GM06990 (cell line): ENCODE data around the gene GGCT.

ENCODE experiments used
- DNase-seq: peaks from one replicate; pipeline ENCODE4 v3.0.0-alpha.2; 2011; ENCODE audit not compliant: insufficient read length; ENCODE audit errors: extremely low read depth
- H3K27me3 ChIP-seq: replicated peaks from 2 replicates; pipeline ENCODE4 v1.6.0; 2011; ENCODE audit warnings: low read length; ENCODE audit not compliant: control insufficient read depth, insufficient read depth
- H3K36me3 ChIP-seq: 2 replicates; pipeline ENCODE4 v1.5.1; 2011; ENCODE audit warnings: low read length; ENCODE audit not compliant: control insufficient read depth, insufficient read depth
- H3K4me3 ChIP-seq: replicated peaks from 2 replicates; pipeline ENCODE4 v1.5.1; 2011; ENCODE audit warnings: low read depth, mild to moderate bottlenecking, control low read depth, low read length
- TF ChIP-seq, protein P1 (sequence below): IDR thresholded peaks from 2 replicates; pipeline ENCODE4 v1.5.1; 2011; ENCODE audit warnings: low read length, control low read depth, mild to moderate bottlenecking, inconsistent platforms; ENCODE audit not compliant: insufficient read depth, poor library complexity, severe bottlenecking

The GGCT gene

DNA sequence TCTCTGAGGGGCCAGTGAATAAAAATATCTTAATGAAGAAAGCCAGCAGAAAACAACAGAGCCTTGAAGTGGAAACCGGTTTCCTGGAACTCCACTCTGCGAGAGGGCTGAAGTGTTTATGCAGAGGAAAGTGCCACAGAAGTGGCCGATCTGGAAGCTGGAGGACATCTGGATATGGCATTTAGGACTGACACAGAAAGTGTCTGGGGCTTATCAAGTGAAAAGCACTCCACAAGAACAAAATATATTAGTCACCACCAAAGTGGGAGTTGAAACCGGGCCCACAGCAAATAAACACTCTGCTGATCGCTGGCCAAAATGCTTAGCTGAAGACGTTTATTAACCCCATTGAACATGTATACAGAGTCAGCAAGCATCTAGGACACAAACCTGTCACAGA is 33.9 kb downstream of the GGCT start:
- TF ChIP-seq, protein P1, sequence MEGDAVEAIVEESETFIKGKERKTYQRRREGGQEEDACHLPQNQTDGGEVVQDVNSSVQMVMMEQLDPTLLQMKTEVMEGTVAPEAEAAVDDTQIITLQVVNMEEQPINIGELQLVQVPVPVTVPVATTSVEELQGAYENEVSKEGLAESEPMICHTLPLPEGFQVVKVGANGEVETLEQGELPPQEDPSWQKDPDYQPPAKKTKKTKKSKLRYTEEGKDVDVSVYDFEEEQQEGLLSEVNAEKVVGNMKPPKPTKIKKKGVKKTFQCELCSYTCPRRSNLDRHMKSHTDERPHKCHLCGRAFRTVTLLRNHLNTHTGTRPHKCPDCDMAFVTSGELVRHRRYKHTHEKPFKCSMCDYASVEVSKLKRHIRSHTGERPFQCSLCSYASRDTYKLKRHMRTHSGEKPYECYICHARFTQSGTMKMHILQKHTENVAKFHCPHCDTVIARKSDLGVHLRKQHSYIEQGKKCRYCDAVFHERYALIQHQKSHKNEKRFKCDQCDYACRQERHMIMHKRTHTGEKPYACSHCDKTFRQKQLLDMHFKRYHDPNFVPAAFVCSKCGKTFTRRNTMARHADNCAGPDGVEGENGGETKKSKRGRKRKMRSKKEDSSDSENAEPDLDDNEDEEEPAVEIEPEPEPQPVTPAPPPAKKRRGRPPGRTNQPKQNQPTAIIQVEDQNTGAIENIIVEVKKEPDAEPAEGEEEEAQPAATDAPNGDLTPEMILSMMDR = no peak
- no peak for DNase-seq
- no peaks in the 10 kb centered on the region for H3K27me3 ChIP-seq
- no peaks in the 10 kb centered on the region for H3K36me3 ChIP-seq
- no peak overlapping the region for H3K4me3 ChIP-seq

GRCh38 chr7:30470163-30470770 is 34.4 kb downstream of the GGCT start:
- H3K4me3 ChIP-seq = no peak overlapping the region
- H3K27me3 ChIP-seq = no peaks in the 10 kb centered on the region
- H3K36me3 ChIP-seq = no peaks in the 10 kb centered on the region
- DNase-seq = no peak
- TF ChIP-seq, protein P1 = no peak

DNA sequence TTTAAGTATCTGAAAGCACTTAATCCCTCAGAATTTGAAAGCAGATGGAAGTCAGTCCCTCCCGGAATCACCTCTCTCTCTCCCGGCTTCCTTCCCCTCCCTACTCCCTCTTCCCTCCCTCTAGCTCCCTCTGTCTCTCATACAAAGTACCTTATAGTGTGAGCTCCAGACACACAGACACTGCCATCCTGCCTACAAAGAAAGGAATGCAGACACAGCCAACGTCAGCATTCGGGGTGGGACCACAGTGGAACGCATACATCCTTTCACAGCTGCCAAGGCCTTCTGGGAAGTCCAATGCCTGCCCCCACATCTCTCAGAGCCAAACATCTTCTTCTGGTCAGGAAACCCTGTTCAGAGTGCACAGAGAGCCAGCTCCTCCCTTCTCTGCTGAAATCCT is 35.3 kb downstream of the GGCT start:
- Histone ChIP-seq H3K4me3 (no peak overlapping the region), H3K36me3 (no peaks in the 10 kb centered on the region), H3K27me3 (no peaks in the 10 kb centered on the region)
- TF ChIP-seq, protein P1 = no peak
- DNase-seq = no peak

DNA sequence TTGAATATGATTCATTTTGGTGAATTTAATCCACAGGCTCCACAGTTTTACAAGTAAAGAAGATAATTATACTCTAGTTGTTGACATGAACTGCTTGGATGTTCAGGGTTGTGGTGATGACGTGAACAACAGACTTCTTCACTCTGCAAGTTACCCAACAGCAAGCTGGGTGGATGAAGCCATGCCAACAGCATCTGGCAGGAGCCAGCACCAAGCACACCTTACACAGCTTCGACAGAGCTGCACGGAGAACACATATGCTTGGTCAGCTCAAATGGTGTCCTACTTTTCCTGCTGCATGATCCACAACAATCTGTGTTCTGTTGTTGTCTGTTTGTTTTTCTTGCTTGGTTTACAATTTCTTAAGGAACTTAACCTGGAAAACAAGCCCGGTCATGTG is 35.8 kb downstream of the GGCT start:
- no peak for DNase-seq
- TF ChIP-seq, protein P1 = no peak
- no peak overlapping the region for H3K4me3 ChIP-seq

DNA sequence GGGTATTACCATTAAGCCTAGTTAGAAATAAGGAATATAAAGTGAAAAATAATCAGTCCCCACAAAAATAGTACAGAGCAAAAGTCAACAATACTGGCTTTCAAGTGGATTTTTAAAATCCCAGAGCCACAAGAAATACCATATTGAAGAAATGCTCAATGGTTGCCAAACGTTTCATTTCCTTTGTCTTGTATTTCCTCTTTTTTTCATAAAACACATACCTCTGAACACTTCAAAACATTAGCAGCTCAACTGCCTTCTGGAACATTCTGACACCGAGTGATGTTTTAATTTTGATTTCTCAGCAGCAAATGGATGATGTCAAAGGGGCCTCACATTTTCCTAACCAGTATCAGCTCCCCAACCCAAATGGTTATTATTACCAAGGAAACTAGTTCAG is 36.6 kb downstream of the GGCT start:
- TF ChIP-seq, protein P1 = no peak
- no peaks in the 10 kb centered on the region for H3K27me3 ChIP-seq
- no peak overlapping the region for H3K4me3 ChIP-seq
- DNase-seq = no peak
- H3K36me3 ChIP-seq = no peaks in the 10 kb centered on the region

More for the DNA sequence above, 35.8 kb downstream of the GGCT start:
- Histone ChIP-seq H3K27me3 (no peaks in the 10 kb centered on the region), H3K36me3 (no peaks in the 10 kb centered on the region)

- Histone ChIP-seq H3K36me3 (no peaks in the 10 kb centered on the region), H3K4me3 (no peak overlapping the region), H3K27me3 (no peaks in the 10 kb centered on the region)
- DNase-seq = no peak
- TF ChIP-seq, protein P1 = no peak
These were observed 37.4 kb downstream of the GGCT start for GRCh38 chr7:30467271-30467670.
